BJ (cell line): ENCODE data around the gene WNT7A. TPM values are rescaled to one million over a fixed set of nuclear protein-coding genes. Genes with fewer than 3 reads are reported as not detected.

Experiments
- CTCF ChIA-PET: fragments of 350-600 bp; formaldehyde crosslinking; extraction: SDS; loops from one replicate; lab custom pipeline; 2021; ENCODE audit warnings: antibody characterized with exemption, inconsistent platforms; lab: Yijun Ruan, JAX
- POLR2A ChIA-PET: fragments of 300-600 bp; sonication (Branson Sonifier 250); formaldehyde crosslinking; extraction: SDS; loops from one replicate; lab custom pipeline; 2021; ENCODE audit warnings: antibody characterized with exemption; lab: Charles Lee
- DNase-seq: peaks from one replicate; pipeline ENCODE4 v3.0.0-alpha.2; 2011; ENCODE audit warnings: low read depth
- H3K27me3 ChIP-seq: 2 replicates; pipeline ENCODE4 v1.6.0; 2011; ENCODE audit warnings: low read length; ENCODE audit not compliant: control insufficient read depth, insufficient read depth
- H3K36me3 ChIP-seq: 2 replicates; pipeline ENCODE4 v1.5.1; 2011; ENCODE audit warnings: low read length; ENCODE audit not compliant: control insufficient read depth, insufficient read depth
- H3K4me3 ChIP-seq: 2 replicates; pipeline ENCODE4 v1.5.1; 2011; ENCODE audit warnings: low read depth, mild to moderate bottlenecking, control low read depth, low read length
- CTCF ChIP-seq: IDR thresholded peaks from 2 replicates; pipeline ENCODE4 v1.5.1; 2011; ENCODE audit warnings: low read depth, mild to moderate bottlenecking, control low read depth, inconsistent platforms, low read length, moderate library complexity; ENCODE audit not compliant: insufficient read depth
- polyA plus RNA-seq: library from polyadenylated mRNA; depleted of rRNA; stranded (reverse); fragments of >200 nt; gene quantifications from 2 replicates; pipeline ENCODE4 v1.2.3, GENCODE V29; 2011

The WNT7A gene
- polyA plus RNA-seq, 1 experiment: not detected

DNA sequence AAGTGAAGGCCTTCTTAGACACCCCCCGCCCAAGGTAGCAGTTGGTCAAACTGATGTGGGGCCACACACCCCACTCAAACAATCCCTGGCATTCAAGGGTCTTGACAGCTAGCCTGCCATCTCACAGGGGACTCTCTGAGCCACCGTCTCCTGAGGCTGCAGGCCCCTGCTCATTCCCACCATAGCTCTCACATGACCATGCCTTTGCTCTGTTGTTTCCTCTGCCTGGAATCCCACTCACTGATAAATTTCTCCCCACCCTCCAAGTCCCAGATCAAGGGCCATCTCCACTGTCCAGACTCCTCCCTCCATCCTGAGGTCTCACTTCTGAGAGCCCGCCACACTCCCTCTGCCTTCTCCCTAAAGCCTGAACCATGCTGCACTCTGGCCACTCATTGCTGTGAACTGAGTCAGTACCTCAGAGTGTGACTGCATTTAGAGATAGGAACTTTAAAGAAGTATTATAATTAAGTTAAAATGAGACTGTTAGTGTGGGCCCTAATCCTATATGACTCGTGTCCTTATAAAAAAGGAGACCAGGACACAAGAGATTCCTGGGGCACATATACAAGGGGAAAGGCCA is 10.0 kb downstream of the WNT7A start:
- ChIA-PET CTCF (no interaction called here), POLR2A (no interaction called here)
- Histone ChIP-seq H3K4me3 (no peak overlapping the region), H3K27me3 (no peaks in the 10 kb centered on the region), H3K36me3 (no peaks in the 10 kb centered on the region)
- no peak for DNase-seq
- TF ChIP-seq CTCF: no peak

DNA sequence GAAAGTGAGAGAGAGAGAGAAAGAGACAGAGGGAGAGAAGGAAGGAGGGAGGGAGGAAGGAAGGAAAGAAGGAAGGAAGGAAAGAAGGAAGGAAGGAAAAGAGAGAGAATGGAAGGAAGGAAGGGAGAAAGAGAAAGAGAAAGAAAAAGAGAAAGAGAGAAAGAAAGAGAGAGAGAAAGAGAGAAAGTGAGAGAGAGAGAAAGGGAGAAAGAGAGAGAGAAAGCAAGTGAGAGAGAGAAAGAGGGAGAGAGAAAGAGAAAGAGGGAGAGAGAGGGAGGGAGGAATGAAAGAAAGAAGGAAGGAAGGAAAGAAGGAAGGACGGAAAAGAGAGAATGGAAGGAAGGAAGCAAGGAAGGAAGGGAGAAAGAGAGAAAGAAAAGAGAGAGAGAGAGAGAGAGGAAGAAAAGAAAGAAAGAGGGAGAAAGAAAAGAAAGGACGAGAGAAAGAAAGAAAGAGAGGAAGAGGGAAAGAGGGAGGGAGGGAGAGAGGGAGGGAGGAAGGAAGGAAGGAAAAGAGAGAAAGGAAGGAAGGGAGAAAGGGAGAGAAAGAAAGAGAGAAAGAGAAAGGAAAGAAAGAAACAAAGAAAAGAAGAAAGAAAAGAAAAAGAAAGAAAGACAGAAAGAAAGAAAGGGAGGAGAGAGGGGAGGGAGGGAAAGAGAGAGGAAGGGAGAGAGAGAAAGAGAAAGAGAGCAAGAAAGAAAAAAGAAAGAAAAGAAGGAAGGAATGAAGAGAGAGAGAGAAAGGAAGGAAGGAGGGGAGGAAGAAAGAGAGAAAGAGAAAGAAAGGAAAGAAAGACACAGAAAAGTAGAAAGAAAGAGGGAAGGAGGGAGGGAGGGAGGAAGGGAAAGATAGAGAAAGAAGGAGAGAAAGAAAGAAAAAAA is 10.8 kb downstream of the WNT7A start:
- POLR2A ChIA-PET: no interaction called here
- DNase-seq: no peak
- no peaks in the 10 kb centered on the region for H3K36me3 ChIP-seq
- CTCF ChIA-PET: no interaction called here
- no peak overlapping the region for H3K4me3 ChIP-seq
- no peak for TF ChIP-seq CTCF
- no peaks in the 10 kb centered on the region for H3K27me3 ChIP-seq

DNA sequence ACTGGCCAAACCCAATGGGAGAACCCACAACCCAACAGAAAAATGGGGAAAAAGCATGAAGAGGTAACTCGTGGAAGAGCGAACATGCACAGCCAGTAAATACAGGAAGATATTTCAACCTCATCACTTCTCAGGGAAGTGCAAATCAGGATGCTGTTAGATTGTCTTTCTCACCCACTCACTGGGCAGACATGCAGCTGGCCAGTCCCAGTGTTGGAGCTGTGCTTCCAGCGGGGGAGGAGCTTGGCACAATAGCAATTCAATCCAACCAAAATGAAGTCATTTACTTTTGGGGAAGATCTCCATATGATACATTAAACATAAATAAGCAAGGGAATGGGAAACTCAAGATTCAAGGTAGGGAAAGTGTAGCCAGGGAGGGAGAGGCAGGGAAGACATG is 12.1 kb downstream of the WNT7A start:
- no peak overlapping the region for H3K4me3 ChIP-seq
- ChIA-PET CTCF (no interaction called here), POLR2A (no interaction called here)
- H3K36me3 ChIP-seq: no peaks in the 10 kb centered on the region
- no peak for TF ChIP-seq CTCF
- H3K27me3 ChIP-seq: no peaks in the 10 kb centered on the region
- DNase-seq: no peak

- no peak overlapping the region for H3K4me3 ChIP-seq
- CTCF ChIA-PET: no interaction called here
- no peaks in the 10 kb centered on the region for H3K36me3 ChIP-seq
- no peak for TF ChIP-seq CTCF
- POLR2A ChIA-PET: no interaction called here
- no peak for DNase-seq
- H3K27me3 ChIP-seq: no peaks in the 10 kb centered on the region
Observed at GRCh38 chr3:13866041-13866965, 13.6 kb downstream of the WNT7A start.

GRCh38 chr3:13865581-13865980 is 14.3 kb downstream of the WNT7A start:
- ChIA-PET CTCF (no interaction called here), POLR2A (no interaction called here)
- TF ChIP-seq CTCF: no peak
- H3K27me3 ChIP-seq: no peaks in the 10 kb centered on the region
- no peaks in the 10 kb centered on the region for H3K36me3 ChIP-seq
- no peak for DNase-seq
- no peak overlapping the region for H3K4me3 ChIP-seq
